Inflammatory macrophage treated with lipopolysaccharide for 4 hours (primary cell): ENCODE measurements around the gene TMEM154.

Source experiments
- DNase-seq: peaks from one replicate; pipeline ENCODE4 v3.0.0-alpha.2; 2020

TMEM154 gene

GRCh38 chr4:152620915-152621314, 58.9 kb downstream of the TMEM154 start:
- no peak for DNase-seq

DNA sequence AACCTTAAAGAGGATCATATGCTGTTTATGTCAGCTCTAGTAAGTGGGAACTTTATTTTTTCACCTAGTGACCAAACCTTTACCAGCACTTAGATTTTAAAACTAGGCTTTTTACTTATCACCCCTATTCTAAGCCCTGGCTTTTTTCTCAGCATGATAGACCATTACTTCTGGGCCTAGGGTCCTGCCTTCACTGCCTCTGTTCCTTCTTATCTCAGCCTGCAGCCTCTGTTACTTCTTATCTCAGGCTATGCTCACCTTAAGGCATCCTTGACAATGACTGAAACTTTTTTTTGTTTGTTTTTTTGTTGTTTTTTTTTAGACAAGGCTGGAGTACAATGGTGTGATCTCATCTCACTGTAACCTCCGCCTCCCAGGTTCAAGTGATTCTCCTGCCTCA, 59.6 kb downstream of the TMEM154 start:
- DNase-seq, result no peak

DNA sequence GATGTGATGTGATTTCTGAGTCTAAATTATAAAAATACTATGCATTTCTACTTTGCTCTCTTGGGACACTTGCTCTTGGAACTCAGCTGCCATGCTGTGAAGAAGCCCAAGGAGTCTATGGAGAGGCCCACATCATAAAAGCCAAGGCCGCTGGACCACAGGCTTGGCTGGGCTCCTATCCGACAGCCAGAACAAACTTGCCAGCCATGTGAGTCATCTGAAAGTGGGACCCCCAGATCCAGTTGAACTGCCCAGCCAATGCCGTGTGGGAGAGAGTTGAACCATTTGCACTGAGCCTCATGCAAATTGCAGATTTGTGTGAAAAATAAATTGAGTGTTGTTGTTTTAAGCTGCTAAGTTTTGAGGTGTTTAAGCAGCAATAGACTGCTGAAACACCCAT, 60.2 kb downstream of the TMEM154 start:
- DNase-seq, result no peak

DNA sequence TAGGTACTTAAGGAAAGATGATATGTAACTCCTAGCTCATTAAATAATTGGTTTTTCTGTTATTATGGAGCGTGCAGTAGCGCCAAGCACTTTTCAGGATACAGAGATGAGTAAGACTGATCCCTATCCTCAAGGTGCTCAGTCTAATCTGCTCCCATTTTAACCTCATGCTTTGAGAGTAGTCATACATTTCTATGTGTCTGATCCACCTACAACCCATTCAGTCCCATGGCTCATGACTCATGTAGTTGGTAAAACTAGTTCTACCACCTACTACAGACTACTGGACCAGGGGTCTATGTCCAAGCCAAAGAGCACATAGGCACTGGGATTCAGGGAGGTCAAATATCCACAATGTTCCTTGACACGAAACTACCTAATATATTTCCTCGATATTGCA, 60.8 kb downstream of the TMEM154 start:
- DNase-seq, result no peak

- DNase-seq, result no peak
Measured at GRCh38 chr4:152616804-152617203, 63.0 kb downstream of the TMEM154 start.

GRCh38 chr4:152613841-152614721, 65.7 kb downstream of the TMEM154 start:
- no peak for DNase-seq

DNA sequence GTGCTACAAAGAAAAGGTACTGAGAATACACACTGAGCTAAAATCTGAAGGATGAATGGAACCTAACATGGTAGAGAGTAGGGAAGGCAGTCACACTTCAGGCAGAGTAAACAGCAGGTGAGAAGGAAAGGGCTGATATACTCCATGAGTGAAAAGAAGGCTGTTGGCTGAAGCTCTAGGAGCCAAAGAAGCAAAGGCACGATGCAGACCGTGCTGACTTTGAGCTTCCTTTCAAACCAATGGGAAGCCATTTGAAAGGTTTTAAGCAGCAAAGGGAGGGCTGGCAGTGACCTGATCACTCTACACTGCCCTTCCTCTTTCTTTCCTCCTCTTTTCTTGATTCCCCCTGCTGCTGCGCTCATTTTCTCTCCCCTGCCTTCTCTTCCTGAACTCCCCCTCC, 66.4 kb downstream of the TMEM154 start:
- no peak for DNase-seq

- no peak for DNase-seq
Measured at GRCh38 chr4:152610131-152610530, 69.7 kb downstream of the TMEM154 start.

GRCh38 chr4:152609481-152609880, 70.3 kb downstream of the TMEM154 start:
- DNase-seq, result no peak

GRCh38 chr4:152607178-152607577, 72.6 kb downstream of the TMEM154 start:
- DNase-seq, result no peak

DNA sequence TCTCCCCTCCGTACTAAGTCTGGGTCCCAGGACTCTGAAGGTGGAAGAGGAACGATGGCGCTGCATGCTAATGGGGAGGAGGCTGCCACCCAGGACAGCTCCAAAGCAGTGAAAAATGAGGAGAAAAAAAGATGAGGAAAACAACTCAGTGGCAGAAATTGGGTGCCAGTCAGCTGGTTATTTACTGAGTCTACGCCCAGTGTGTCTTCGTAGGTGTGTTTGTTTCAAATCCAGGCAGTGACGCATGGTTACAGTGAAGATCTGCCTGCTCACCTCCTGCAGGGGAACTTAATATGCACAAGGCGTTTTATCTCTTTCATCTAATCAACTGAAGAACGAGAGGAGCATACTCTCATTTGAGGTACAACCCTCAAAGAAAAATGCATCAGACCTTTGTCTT, 73.0 kb downstream of the TMEM154 start:
- DNase-seq, result no peak

GRCh38 chr4:152605641-152606335, 74.0 kb downstream of the TMEM154 start:
- no peak for DNase-seq

GRCh38 chr4:152605031-152605430, 74.8 kb downstream of the TMEM154 start:
- DNase-seq, result no peak

GRCh38 chr4:152601156-152601555, 78.6 kb downstream of the TMEM154 start:
- no peak for DNase-seq

DNA sequence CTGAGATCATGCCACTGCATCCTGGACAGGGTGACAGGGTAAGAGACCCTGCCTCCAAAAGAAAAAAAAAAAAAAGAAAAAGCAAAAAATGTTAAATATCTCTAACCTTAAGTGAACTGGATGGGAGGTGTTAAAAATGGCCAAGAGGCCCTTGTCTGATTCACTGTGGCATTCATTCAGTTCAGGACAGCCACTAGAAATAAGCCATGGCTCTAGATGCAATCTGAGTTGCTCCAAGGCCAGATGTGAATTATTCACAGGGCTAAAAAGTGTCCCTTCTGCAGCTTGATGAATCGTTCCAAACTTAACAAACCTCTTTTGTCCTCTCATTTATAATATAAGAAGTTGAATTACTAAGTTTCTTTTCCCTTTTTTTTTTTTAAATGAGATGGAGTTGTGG, 80.2 kb downstream of the TMEM154 start:
- no peak for DNase-seq

DNA sequence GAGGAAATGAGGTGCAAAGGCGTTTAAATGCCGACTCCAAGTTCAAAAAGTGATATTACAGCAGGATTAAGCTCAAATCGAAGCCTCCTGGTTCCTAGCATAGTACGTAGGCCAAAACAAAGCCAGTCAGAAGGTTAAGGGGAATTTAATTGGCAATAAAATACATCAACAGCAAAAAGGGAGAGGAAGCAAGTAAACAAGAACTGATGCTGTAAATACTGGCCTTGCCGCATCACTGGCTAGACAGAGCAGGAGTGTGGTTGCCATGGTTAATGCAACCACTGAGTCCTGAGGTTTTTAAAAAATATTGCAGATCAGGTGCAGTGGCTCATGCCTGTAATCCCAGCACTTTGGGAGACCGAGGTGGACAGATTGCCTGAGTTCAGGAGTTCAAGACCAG, 80.7 kb downstream of the TMEM154 start:
- DNase-seq, result no peak

GRCh38 chr4:152598454-152598853, 81.3 kb downstream of the TMEM154 start:
- no peak for DNase-seq

DNA sequence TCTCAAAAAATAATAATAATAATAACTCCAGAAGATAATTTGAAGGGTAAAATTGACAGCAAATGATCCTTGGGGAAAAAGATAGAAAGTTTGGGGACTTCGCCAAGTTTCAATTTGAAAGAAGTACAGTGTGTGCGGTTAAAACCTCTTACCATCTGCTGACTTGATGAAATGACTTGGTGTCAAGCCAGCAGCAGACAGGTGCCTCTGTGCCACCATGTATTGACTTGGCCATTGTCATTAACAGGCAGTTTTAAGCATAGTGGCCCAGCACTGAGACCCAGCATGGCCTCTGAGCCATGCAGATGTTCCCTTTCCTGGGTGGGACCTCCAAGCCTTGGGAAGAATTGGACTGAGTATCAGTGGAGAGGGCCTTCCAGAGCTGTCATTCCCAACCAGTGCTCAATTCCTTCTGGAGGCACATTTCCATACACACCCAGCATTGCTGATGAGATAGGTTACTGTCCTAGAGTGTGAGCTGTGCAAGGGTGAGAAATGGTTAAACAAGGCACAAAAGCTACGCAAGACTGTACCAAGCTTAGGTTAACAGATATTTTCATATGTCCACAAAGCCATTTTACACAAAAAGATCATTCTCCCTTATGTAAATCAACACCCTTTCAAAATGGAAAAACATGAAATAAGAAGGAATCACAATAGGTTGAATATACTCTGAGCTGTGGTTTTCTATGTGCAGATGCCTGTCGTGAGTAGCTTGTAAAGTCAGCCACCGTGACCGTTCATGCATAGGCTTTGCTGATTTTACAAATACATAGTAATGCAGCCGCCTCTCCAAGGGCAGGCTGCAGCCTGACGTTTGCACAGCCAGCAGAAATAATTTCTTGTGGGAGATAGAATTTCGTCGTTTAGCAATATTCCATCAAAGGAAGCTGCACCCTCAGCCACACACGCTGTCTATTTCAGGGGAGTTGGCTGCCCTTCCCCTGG, 84.5 kb downstream of the TMEM154 start:
- no peak for DNase-seq

DNA sequence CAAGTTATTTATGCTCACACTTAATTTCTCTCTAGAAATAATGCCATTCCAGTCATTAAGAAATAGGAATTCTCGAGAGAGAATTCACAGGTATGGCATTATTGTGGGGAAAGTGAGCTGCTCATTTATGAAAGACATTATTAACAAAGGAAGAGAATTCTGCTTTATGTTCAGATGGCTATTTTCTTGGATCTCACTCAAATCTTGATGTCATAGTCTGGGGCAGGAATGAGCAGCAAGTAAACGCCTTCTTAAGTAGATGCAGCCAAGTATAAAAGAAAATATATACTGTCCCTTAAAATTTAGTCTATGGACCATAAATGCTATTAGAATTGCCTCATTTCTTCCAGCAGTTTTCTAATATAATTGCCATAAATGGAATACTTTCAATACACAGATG, 85.7 kb downstream of the TMEM154 start:
- no peak for DNase-seq

DNA sequence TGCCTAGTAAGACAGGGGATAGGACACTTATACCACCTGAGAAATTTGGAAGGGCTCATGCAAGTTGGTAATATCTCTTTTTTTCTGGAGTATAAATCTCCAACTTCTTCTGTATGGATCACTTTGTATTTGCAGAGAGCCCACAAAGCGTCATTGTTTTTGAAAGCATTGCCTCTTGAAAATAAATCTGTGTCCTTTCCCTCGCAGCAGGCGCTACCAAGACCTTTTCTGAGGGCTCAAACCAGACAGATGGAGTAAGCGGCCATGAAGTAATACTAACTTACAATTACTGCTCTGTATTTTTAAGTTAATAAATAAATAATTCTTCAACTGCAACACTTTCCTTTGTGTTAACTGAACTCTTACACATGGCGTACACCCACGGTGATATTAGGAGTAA, 87.9 kb downstream of the TMEM154 start:
- DNase-seq, result no peak

DNA sequence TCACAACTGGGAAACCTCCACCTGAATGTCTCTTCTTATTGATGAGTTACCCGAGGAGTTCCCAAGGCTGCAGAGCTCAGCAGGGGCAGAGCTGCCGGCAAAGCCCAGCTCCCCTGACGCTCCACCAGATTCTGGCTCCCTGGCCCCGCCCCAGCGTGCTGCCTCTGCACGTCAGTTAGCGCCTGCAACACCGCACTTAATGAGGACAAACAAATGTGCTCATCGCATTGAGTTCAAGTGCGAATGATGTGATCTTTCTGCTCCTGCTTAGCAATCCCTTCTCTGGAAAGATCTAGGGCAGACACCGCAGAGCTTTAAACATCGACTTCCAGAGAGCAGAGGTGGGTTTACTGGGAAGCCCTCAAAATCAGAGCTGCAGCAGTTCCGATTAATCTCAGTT, 88.4 kb downstream of the TMEM154 start:
- no peak for DNase-seq

GRCh38 chr4:152590179-152591031, 89.4 kb downstream of the TMEM154 start:
- no peak for DNase-seq
